Measurements from ENCODE around the gene KCNQ2.
A peak's percentile ranks its signal among the peaks of the same experiment; 100 is the strongest.
"Not testable (repeated sequence)": the region's sequence is repeated elsewhere in the genome, so short reads cannot be mapped to it uniquely, and the experiment has no call there.

Gene KCNQ2

GRCh38 chr20:63471981-63472831, at the start of gene KCNQ2:
TSS of gene KCNQ2 (minus strand) at chr20:63472655. CDS start at chr20:63472463, 192 bp downstream.
- no peak for DNase-seq (ENCODE audit: low read depth in 2 of 2)

- no peak for DNase-seq (ENCODE audit: low read depth in 2 of 2)
Observed at GRCh38 chr20:63521602-63522001, 49.1 kb upstream of the KCNQ2 start.

DNA sequence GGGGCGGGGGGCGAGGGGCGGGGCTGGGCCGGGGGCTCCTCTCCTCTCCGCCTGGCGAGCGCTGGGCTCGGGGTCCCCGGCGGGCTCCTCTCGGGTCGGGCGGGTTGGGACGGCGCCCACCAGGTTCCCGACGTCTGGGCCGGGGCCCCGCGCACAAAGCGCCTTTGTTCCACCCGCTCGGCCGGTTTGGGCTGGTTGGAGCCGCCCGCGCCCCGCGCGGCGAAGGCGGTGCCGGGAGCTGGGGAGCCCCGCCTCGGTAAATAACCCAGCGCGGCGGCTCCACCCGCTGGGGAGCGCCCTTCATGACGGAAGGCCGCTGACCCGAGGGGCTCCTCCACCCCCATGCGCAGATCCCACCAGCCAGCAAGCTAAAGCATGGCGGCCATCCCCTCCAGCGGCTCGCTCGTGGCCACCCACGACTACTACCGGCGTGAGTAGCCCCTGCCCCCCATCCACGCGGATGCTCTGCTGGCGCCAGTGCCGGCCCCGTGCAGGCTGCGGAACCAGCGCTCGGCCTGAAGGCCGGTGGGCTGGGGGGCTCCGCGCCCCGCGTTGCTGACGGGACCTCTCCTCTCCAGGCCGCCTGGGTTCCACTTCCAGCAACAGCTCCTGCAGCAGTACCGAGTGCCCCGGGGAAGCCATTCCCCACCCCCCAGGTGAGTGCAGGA, 48.6 kb upstream of the KCNQ2 start:
- peak; percentile 58 to 60 for DNase-seq (ENCODE audit: low read depth in 2 of 2)

DNA sequence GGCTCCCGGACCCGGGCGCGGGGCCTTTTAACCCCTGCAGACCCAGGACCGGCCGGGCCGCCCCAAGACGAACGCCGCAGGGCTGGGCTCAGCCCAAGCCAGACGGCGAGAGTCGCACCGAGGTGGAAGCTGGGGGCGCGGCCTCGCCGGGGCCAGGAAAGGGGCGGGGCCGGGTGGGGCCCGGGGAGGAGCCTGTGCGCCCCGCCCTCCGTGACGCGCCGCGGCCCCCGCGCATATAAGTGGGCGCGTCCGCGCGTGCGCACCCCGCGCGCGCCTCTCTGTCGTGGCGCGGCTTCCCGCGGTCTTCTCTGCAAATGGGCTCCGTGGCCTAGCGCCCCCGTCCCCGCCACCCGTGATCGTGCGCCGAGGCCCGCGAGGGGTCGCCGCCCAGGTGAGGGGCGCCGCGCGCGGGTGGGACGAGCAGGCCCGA, 48.1 kb upstream of the KCNQ2 start, which contains the start of gene PPDPF:
Gene PPDPF, plus strand, starts transcription at position 262 of the 430 bp plus-strand sequence. CDS start 544 bp downstream, outside the sequence.
- peak; percentile 74 to 75 for DNase-seq (ENCODE audit: low read depth in 2 of 2)

DNA sequence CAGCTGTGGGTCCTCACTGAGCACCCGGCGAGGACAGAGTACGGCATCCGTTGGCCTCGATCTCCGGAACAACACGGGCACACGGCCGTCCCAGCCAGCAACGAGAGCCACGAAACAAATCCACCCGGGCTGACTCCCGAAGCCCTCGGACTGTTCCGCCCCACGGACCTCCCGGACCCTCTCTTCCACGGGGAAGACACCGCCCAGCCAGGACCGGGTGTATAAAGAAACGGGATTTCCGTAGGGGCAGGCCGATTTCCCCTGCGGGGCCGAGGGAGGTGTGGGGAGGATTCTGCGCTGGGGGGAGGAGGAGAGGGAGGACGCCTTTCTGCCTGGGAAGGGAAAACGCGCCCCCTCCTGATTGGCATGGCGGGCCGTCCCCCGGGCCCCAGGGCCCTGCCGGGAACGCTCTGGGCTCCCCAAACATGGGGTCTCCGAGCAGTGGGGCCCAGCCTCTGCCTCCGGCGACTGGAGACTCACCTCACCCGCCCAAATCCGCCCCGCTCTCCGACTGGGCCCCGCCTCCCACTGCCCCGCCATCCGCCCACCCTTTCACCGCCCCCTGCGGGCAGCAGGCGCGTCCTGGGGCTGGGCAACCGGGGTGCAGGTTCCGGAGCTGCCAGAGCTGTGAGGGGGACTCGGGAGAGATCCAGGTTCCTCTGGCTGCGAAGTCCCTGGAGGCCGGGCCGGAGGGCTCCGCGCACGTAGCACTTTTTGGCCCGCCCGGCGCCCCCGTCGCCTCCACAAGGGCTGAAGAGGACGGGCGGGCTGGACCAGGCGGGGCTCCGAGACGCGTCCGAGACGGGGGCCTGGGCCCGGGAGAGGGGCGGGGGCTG, 47.4 kb upstream of the KCNQ2 start:
- peak; percentile 37 to 42 for DNase-seq (ENCODE audit: low read depth in 2 of 2)

GRCh38 chr20:63518946-63519667, 46.7 kb upstream of the KCNQ2 start:
- DNase-seq (ENCODE audit: low read depth in 2 of 2) = no peak

GRCh38 chr20:63518351-63518861, 46.0 kb upstream of the KCNQ2 start:
- no peak for DNase-seq (ENCODE audit: low read depth in 2 of 2)

DNA sequence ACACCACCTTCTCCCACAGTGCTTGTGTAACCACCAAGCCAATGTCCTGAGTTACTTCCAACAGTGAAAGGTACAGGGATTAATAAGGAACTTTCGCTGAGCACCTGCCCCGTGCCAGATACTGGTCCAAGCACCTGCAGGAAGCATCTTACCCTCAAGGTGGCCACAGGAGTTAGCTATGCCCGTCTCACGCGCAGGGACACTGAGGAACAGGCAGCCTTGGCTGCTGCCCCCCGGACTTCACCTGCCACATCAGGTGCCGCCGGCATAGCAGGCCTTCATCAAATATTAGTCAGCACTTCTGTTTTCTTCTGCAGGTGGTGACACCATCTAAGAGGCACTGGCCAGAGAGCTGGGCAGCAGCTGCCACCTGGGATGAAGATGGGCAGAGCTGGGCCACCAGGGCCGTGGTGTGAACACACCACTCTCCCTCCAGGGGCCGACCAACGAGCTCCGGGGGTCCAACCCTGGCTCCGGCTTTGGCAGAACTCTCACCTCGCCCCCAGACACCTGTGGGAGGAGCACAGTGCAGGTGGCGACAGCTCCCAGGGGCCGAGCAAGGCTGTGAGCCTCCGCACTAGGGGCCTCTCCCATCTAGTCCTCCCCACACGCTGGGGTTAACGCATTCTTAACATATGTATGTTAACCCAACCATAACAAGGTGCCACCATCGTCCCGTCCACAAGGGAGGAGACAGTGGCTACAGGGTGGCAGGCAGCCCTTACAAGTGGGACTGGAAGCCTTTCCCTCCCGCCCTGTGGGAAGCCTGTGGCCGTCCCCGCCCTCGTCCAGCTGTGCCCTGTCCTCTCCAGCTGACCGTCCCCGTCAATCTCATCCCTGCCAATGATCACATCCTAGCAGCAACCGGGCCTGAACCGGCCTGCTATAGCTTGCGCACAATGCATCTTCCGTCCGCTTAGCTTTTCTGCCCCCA, 45.2 kb upstream of the KCNQ2 start:
- DNase-seq (ENCODE audit: low read depth in 2 of 2) = no peak

DNA sequence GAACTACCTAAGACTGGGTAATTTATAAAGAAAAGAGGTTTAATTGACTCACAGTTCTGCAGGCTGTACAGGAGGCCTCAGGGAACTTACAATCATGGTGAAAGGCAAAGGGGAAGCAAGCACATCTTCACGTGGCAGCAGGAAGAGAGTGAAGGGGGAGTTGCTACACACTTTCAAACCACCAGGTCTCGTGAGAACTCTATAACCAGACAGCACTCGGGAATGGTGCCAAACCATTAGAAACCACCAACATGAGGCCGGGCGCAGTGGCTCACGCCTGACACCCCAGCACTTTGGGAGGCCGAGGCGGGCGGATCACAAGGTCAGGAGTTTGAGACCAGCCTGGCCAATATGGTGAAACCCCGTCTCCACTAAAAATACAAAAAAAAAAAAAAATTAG, 42.1 kb upstream of the KCNQ2 start:
- not testable (repeated sequence) for DNase-seq (ENCODE audit: low read depth in 2 of 2)

DNA sequence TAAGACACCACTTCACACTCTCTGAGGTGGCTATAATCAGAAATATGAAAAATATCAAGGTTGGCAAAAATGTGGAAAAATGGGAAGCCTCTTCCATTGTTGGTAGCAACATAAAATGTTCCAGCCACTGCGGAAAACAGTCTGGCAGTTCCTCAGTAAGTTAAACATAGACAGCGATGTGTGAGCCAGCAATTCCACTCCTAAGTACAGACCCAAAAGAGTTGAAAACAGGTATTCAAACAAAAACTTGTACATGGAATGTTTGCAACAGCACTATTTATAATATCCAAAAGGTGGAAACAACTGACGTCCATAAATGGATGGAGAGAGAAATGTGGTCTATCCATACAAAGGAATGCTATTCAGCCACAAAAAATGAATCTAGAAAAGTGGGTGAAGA, 40.8 kb upstream of the KCNQ2 start:
- DNase-seq (ENCODE audit: low read depth in 2 of 2) = no peak

DNA sequence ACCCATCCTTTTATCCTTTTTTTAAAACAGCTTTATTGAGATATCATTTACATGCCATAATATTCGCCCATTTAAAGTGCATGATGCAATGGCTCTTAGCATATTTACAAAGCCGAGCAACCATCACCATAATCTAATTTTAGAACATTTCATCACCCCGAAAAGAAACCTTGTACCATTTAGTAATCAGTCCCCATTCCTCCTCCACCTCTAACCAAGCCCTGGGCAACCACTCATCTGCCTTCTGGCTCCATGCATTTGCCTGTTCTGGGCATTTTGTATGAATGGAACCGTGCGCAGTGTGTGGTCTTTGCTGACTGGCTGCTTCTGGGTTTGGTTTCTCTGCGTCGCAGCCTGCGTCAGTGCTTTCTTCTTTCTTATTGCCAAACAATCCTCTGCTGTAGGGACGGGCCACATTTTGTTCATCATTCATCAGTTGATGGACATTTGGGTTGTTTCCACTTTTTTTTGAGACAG, 36.7 kb upstream of the KCNQ2 start:
- DNase-seq (ENCODE audit: low read depth in 2 of 2) = no peak

GRCh38 chr20:63508072-63508768, 35.8 kb upstream of the KCNQ2 start:
- no peak for DNase-seq (ENCODE audit: low read depth in 2 of 2)

- DNase-seq (ENCODE audit: low read depth in 2 of 2) = no peak
Observed at GRCh38 chr20:63507083-63507743, 34.8 kb upstream of the KCNQ2 start.

DNA sequence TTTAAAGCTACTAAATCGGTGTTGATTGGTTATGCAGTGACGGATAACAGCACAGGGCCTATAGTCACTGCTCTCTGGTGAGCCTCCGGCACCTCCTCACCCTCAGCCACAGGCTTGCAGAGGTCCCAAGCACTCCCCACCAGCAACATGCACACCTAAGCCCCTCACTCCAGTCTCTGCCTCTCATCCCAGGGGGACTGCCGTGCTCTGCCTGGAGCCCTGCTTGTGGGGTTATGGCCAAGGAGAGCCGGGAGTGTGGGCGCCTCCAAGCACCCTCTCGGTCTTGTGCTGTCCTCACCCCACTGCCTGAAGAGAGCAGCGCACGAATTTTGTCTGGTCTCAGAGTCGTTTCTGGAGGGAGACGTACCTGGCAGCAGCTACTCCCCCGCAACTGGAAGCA, 33.3 kb upstream of the KCNQ2 start:
- DNase-seq (ENCODE audit: low read depth in 2 of 2) = no peak

DNA sequence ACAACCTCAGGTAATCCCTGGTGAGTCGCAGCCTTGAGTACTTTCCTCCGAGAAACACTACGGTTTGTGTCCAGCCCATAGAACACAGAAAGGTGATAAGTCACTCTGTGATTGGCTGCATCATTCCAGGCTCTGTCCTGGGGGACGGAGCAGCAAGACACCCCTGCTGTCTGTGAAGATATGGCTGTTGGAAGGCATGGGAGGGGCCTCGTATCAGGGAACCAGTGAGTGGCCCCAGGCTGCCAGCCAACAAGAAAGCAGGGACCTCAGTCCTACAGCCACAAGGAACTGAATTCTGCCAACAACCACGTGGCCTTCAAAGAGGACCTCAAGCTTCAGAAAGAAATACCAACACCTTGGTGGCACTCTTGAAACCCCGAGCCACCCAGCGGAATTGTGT, 32.8 kb upstream of the KCNQ2 start:
- DNase-seq (ENCODE audit: low read depth in 2 of 2) = no peak

DNA sequence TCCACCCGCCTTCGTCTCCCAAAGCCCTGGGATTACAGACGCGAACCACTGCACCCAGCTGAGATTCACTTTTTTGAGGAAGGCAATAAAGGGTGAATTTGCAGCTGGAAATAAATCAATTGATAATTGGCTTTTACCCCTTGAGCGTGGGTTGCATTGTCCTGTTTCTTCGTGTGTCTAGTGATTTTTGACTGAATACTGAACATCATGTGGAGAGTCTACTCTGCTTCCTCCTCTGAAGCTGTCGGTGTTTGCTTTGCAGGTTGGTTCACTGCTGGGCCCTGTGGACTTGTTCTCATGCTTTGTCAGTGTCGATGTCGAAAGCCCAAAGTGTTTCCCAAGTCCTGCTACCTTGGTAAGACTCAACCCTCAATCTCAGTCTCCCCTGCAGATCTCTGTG, 32.2 kb upstream of the KCNQ2 start:
- DNase-seq (ENCODE audit: low read depth in 2 of 2) = no peak

GRCh38 chr20:63503524-63503923, 31.1 kb upstream of the KCNQ2 start:
- DNase-seq (ENCODE audit: low read depth in 2 of 2) = no peak

DNA sequence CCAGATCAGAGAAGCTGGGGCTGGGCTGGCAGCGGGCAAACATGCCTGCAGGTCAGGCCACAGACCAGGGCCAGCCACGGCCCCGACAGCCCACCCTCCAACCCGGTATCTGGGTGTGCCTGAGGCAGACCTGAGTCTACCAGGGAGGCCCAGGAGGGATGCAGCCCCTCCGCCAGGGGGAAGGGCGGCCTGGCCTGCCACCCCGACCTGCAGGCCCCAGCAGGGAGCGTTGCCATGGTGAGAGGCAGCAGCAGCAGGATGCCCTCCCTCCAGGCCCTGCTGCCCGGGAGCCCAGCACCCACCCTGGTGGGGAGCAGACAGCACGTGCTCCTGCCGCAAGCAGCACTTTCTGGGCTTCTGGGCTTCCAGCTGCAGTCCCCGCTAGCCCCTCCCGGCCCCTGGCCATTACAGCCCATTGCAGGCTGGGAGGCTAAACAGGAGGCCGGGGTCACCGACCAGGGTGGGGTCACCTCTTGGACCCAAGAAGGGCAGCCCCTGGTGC, 30.3 kb upstream of the KCNQ2 start:
- no peak for DNase-seq (ENCODE audit: low read depth in 2 of 2)

Data from stimulated activated CD4-positive, alpha-beta T cell treated with anti-CD3 and anti-CD28 coated beads, Interleukin-4, amount 100 ng/mL, for 48 hours (primary cell).